ENCODE results near the gene MSMB. TPM values are rescaled to one million over a fixed set of nuclear protein-coding genes. Genes with fewer than 3 reads are reported as not detected.
A peak's percentile ranks its signal among the peaks of the same experiment; 100 is the strongest.

The MSMB gene
- total and polyA plus RNA-seq, 9 of the 15 experiments (the other 6 are each of a cell fraction or from before 2014, with no cell fraction given): 0.21 to 0.60 TPM; not detected in 7

- no peak for TF ChIP-seq ZNF518B (CRISPR knock-in tag; IDR thresholded peaks at IDR 0.05)
- no peak for TF ChIP-seq SIRT6 (IDR thresholded peaks at IDR 0.05; ENCODE audit: low read depth, low read length)
- no peak for TF ChIP-seq JUND (IDR thresholded peaks at IDR 0.05; ENCODE audit: borderline replicate concordance, low read depth, low read length)
- TF ChIP-seq JUND (tag; IDR thresholded peaks at IDR 0.05; ENCODE audit: borderline replicate concordance, low read depth, low read length): 0 out of 3 replicates have a peak, but pooled peaks have one; percentile 12
- TF ChIP-seq SP1 (CRISPR knock-in tag; IDR thresholded peaks at IDR 0.05): no peak
- no peak for TF ChIP-seq ZNF280B (CRISPR knock-in tag; IDR thresholded peaks at IDR 0.05)
- no peak for TF ChIP-seq DDX20 (tag; IDR thresholded peaks at IDR 0.05; ENCODE audit: low read depth)
- no peak for TF ChIP-seq ZNF583 (CRISPR knock-in tag; IDR thresholded peaks at IDR 0.05)
- TF ChIP-seq STAT5A (IDR thresholded peaks at IDR 0.05; ENCODE audit: borderline replicate concordance, low read length): no peak
- no peak for TF ChIP-seq DIDO1 (tag; IDR thresholded peaks at IDR 0.05; ENCODE audit: low read depth)
- TF ChIP-seq NEUROD1 (IDR thresholded peaks at IDR 0.05; ENCODE audit: borderline replicate concordance, low read depth, low read length, partially characterized antibody): no peak
Observed at GRCh38 chr10:46062723-46063428, 16.8 kb upstream of the MSMB start (continued).
